ENCODE data around the gene RAB3IP.
"Not testable (repeated sequence)": the region's sequence is repeated elsewhere in the genome, so short reads cannot be mapped to it uniquely, and the experiment has no call there.

The RAB3IP gene

GRCh38 chr12:69835081-69835480 is 96.4 kb downstream of the RAB3IP start:
- no peak for DNase-seq (ENCODE audit: low read depth in 2 of 2)

GRCh38 chr12:69836015-69836414 is 97.4 kb downstream of the RAB3IP start:
- no peak for DNase-seq (ENCODE audit: low read depth in 2 of 2)

- no peak for DNase-seq (ENCODE audit: low read depth in 2 of 2)
Measured at GRCh38 chr12:69837191-69837590, 98.5 kb downstream of the RAB3IP start.

GRCh38 chr12:69837657-69838415 is 99.2 kb downstream of the RAB3IP start:
- DNase-seq (ENCODE audit: low read depth in 2 of 2), result no peak

- no peak for DNase-seq (ENCODE audit: low read depth in 2 of 2)
Measured at GRCh38 chr12:69840727-69841126, 102.1 kb downstream of the RAB3IP start.

GRCh38 chr12:69843608-69844007 is 104.9 kb downstream of the RAB3IP start:
- no peak for DNase-seq (ENCODE audit: low read depth in 2 of 2)

GRCh38 chr12:69844416-69844815 is 105.8 kb downstream of the RAB3IP start:
- DNase-seq (ENCODE audit: low read depth in 2 of 2), result no peak

- DNase-seq (ENCODE audit: low read depth in 2 of 2), result no peak
Measured at GRCh38 chr12:69844836-69845235, 106.2 kb downstream of the RAB3IP start.

GRCh38 chr12:69846976-69847375 is 108.3 kb downstream of the RAB3IP start:
- no peak for DNase-seq (ENCODE audit: low read depth in 2 of 2)

GRCh38 chr12:69851976-69852375 is 113.3 kb downstream of the RAB3IP start:
- no peak for DNase-seq (ENCODE audit: low read depth in 2 of 2)

- DNase-seq (ENCODE audit: low read depth in 2 of 2), result not testable (repeated sequence)
Measured at GRCh38 chr12:69853176-69853961, 114.7 kb downstream of the RAB3IP start.

- no peak for DNase-seq (ENCODE audit: low read depth in 2 of 2)
Measured at GRCh38 chr12:69866698-69867097, 128.0 kb downstream of the RAB3IP start.

- DNase-seq (ENCODE audit: low read depth in 2 of 2), result no peak
Measured at GRCh38 chr12:69868695-69869094, 130.0 kb downstream of the RAB3IP start.

GRCh38 chr12:69872804-69873203 is 134.1 kb downstream of the RAB3IP start:
- no peak for DNase-seq (ENCODE audit: low read depth in 2 of 2)
